GM19463 (cell line): ENCODE data around the gene PHF21A.

Experiments
- ATAC-seq: cut with Tn5 transposase; IDR thresholded peaks from one replicate; pipeline ENCODE4 v1.9.1; 2021; ENCODE audit warnings: mild to moderate bottlenecking, moderate library complexity; ENCODE audit not compliant: unreplicated experiment

Gene PHF21A

DNA sequence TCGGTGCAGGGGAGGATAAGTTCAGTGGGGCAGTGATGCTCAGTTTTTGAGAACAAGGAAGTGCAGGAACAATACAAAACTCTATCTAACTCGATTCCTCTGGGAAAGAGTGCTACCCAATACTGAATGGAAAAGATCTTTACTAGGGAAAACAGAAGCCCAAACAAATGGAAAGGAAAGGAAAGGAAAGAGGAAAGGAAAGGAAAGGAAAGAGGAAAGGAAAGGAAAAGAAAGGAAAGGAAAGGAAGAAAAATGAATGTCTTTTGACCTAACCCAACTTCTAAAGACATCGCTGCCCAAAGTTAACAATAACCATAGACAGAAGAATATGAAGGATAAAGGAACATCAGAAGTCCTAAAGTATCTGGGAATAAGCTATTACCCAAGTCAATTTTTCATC is 41.6 kb downstream of the PHF21A start:
- no peak for ATAC-seq

DNA sequence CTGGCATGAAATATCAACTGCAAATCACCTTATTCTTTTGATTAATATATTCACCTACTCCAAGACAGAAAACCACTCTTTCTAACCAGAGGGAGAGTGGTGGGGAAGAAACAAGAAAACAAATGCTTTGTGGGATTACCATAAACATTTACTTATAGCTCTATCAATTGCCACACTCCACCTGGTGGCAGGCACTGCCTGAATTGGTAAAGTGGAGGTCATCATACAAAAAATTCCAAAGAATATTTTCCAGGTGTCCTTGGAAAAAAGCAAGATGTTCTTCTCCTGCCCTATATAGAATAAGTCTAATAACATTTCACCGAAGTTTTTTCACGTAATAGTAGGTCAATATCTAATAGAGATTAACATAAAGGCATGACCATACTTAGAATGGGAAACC is 45.3 kb downstream of the PHF21A start:
- ATAC-seq, result no peak

DNA sequence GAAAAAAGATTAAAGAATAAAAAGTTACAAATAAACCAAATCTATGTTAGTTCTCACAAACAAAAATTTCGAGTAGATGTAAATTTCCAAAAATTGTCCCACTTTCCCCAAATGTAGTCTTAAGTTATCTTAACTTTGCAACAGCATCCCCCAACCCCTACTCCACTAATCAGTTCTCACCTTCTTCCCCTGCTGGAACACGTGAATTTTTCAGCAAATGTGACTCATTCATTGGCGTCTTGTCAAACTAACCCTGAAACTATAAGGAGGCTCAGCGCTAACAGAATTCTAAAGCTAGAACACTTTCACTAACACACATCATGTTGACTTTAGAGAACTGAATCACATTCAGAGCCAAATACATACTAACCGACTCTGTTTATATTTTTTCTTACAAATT is 46.1 kb downstream of the PHF21A start:
- ATAC-seq, result no peak

DNA sequence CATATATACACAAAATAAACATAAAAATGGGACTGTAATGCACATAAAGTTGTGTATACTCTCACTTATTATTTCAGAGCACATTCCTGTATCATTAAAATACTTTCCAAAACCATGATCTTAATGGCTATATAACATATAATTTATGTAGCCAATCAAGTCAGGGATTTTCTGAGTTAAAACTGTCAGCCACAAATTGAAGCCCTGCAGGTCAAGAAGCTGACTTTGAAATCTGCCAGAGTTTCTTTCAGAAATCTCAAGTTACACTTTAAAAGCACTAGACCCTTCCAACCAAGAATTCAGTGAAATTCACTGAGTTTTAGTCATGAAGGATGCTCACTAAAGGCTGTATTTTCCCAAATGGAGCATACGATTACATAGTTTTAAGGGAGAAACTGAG is 47.6 kb downstream of the PHF21A start:
- no peak for ATAC-seq

DNA sequence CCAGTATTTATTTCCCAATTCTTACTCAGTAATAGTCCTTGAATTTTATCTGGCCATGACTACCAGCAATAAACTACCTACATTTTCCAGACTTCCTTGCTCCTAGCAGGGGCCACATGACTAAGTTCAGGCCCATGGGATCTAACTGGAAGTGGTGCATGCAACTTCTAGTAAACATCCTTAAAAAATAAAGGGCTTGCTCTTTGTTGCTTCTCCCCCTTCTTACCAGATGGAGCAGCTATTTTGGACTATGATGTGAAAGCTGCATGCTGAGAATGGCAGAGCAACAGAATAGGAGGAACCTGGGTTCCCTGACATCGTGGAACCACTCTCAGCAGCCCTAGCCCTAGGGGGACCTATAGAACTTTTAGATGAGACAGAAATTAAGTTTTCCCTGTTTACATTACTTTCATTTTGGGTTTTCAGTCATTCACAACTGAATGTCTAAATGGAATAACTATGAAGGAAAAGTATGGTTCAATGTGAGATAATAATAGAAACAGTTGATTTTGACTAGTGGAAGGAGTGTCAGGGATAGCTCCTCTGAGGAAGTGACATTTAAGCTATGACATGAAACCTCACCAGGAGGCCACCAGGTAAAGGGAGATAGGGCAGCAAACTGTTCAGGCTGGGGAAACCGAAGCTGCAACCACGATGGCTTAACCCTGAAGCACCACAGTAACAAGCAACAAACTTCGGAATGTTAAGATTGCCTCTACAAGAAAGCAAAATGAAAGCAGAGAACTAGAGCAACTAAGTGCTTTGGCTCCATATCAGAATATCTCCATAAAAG is 48.9 kb downstream of the PHF21A start:
- no peak for ATAC-seq

DNA sequence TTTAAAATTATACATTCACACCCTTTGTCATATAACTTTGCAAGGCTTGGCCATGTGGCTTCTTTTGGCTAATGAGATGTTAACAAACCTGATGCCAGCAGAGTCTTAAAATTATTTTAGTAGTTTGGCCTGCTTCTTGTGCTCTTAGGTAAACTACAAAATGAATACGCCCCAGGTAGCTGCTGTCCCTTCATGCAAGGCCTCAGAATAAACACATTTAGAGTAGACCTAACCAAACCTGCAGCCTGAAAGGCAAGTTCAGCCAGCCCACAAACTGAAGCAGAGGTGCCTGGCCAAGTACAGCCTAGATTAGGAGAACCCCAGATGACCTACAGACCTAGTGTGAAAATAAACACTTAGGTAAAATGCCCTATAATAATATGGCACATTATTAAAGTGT is 50.2 kb downstream of the PHF21A start:
- ATAC-seq, result no peak

DNA sequence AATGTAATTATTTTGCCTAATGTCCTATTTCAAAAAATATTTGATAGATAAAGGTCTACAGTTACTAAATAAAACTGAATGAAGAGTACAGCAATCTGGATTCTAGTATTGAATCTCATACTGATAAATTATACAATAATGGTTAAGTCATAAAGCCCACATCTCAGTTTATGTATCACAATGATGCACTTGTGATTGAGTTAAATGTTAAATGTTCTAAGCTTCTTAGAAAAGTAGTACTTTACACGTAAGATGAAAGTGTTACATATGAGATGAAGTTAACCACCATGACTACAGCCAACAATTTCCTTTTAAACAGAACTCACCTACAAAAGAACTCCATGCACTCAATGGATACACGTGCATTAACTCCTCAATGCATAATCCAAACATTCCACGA is 51.7 kb downstream of the PHF21A start:
- ATAC-seq, result no peak

DNA sequence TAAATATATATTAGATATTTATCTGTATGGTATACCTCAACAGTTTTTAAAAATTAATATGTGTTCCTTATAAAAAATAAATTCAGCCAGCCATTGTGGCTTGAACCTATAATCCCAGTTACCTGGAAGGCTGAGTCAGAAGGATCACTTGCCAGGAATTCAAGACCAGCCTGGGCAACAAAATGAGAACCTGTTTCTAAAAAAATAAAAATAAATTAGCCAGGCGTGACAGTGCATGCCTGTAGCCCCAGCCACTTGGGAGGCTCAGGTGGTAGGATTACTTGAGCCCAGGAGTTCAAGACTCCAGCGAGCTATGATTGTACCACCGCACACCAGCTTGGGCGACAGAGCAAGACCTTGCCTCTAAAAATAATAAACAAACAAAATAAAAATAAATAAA is 54.9 kb downstream of the PHF21A start:
- ATAC-seq, result no peak

DNA sequence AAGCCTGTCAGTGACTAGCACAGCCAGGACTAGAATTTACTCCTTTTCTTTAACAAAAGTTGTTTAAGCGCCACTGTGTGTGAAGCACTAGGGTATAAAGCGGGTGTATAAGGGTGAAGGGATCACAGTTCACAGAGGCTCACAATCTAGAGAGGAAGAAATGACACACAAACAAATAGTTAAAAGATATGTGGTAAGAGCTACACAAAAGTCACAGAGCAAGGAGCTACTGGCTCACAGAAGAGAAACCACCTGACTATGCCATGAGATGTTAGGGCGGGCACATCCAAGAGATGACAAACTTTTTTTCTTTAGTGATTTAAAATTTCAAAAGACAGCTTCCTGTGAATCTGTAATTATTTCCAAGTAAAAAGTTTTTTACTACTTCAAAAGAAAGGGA is 55.6 kb downstream of the PHF21A start:
- ATAC-seq, result no peak

DNA sequence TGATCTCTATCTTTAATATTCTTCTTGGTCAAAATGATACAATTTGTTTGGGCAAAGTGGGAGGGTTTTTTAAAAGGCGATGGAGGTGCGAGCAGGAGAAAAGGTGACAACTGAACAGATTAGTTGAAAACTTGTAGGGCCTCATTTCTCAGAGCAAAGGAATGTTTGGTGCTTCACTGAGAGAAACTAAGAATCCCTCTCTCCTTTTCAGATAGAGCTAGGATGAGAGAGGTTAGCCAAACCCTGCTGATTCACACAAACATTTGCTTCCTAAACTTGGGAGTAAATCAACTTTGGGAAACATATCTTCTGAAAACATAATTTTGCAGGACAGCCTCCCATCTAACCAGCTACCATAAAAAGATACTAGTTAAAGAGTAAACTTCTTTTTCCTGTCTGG is 57.0 kb downstream of the PHF21A start:
- ATAC-seq, result no peak

DNA sequence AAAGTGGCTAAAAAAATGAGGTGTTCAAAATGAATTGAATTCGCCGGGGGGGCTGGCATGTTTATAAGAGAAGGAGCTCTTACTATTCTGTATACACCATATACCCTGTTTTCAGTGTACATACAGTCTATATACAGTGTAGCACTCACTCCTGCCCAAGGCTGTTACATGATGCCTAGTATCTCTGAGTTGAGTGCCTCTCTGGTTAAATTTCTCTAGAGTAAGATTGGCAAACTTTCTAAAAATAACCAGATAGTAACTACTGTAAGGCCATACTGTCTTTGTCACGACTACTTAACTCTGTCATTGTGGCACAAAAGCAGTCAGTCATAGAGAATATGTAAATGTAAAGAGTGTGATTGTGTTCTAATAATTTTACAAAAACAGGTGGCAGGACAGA is 58.1 kb downstream of the PHF21A start:
- ATAC-seq, result no peak

DNA sequence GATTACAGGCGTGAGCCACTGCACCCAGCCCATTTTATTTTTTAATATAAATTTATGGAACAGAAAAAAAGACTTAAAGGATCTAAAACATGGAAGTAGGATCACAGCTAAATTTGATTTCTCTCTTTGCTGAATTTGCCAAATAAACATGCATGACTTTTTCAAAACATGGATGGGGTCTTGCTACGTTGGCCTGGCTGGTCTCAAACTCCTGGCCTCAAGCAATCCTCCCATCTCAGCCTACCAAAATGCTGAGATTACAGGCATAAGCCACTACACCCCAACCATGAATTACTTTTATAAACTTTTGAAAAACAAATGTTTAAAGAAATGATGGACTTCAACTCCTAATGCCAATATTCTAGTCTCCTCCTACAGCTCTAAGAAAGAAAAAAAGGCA is 61.2 kb downstream of the PHF21A start:
- no peak for ATAC-seq

DNA sequence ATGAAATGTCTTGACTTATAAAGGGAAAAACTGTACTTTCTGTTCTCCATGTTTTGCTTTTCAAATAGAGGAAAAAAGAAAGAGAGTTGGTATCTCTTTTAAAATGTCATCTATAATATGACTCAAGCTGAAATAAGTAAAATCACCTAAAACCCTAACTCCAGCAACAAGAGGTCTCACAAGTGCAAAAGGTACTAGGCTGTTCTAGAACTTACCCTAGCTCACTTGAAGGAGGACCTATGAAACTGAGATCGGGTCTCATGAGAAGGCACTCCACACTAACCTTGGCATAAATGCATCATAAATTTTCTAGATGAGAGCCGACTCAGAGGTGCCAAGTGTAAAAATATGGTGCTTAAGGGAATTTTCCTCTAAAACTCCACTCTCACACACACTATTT is 63.8 kb downstream of the PHF21A start:
- ATAC-seq, result no peak

DNA sequence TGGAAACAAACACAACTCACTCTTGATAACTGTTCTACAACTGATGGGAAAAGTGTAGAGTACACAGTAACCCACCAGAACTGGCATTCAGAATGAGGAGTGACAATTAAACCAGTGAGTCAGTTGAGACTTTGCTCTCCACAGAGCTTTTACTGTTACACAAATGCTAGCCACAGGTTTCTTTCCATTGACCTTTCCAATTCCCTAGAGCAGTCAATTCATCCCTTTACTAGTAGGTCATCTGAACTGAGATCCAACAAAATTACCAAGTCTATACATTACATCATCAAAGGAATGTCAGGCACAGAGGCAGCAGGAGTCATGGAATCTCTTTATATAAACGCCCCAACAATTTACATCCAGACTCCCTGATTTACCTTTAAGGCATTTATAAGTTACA is 65.9 kb downstream of the PHF21A start:
- no peak for ATAC-seq

DNA sequence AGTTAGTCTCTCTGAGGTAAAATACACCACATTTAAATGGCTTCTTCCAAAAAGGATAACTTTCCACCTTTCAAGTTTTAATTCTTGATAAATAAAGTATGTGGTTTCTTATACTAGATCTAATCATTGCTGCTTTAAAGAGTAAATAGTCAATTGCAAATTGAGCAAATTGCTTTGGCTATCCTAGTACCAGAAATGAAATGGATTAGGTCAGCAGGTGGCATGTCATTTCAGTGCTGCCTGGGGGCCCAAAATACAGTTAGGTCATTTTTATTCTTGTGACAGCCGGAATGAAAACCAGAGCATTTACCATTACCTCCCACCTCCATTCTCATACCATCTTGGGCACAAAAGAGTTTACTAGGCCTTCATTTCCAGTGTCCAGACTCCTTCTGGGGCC is 70.2 kb downstream of the PHF21A start:
- no peak for ATAC-seq

DNA sequence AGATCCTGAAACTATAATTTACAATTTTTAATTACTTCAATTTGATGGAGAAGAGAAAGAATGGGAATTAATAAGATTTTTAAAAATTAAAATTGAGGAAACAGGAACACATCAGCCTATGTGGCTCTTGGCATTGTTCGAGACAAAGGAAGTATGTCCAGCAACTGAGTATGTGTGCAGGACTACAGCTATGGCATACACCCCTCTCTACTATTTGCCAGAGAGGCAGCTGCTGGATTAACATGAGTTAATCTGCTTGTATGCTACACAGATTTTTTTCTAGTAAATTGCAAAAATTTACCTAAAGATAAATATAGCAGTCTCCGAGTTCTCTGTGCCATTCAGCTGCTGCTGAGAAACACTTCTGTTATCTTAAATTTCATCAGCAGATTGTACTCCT is 70.6 kb downstream of the PHF21A start:
- ATAC-seq, result no peak

DNA sequence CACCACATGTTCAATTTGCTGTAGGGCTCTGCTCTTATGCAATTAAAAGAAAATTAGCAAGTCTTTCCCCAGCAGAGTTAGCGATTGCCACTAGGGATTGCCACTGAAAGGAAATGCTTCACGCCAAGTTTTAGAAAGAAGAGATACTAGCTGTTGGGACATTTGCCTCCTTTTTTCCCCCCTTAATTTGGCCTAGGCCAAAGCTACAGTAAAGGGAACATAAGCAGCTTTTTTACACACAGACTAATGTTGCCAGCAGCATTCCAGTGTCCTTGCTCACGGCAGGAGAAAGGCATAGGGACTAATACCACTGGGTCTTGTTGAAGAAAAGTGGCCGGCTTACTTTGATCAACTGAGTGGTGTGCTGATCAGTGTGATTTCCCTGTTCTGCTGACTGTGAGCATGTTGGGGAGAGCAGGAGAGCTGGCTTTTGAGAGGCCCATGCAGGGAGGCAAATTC is 71.2 kb downstream of the PHF21A start:
- ATAC-seq, result no peak

DNA sequence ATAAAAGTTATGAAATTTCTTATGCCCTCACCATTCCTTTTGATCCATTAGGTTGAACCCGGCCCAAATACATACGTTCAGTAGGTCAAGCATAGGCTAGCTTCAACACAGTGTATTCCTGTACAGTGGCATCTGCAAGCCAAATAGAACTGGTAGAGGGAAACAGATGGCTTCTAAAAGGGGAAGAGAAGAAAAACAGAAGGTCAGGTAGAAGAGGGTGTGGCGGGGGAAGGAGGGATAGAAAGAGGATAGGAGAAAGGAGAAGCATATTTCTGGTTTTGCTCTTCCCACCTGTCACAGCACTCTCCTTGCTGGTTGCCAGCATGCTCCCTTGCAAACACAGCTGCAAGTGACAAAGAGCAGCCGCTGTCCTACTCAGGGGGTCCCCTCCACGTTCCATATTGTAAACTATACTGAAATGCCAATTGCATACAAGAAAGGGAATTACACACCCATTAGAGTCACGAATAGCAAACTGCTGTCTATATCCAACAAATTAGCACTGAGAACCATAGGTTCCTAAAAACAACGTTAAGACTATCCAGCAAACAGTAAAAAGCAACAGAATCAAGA is 71.8 kb downstream of the PHF21A start:
- ATAC-seq, result no peak

DNA sequence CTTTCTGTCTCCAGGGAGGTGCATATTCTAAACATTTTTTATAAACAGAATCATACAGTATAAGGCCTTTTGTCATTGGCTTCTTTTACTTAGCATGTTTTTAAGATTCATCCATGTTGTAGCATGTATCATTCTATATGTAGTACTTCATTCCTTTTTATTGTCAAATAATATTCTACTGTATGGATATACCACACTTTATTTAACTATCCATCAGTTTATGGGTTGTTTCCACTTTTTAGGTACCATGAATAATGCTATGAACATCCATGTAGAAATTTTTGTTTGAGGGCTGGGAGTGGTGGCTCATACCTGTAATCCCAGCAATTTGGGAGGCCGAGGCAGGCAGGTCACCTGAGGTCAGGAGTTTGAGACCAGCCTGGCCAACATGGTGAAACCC is 73.1 kb downstream of the PHF21A start:
- ATAC-seq, result no peak

DNA sequence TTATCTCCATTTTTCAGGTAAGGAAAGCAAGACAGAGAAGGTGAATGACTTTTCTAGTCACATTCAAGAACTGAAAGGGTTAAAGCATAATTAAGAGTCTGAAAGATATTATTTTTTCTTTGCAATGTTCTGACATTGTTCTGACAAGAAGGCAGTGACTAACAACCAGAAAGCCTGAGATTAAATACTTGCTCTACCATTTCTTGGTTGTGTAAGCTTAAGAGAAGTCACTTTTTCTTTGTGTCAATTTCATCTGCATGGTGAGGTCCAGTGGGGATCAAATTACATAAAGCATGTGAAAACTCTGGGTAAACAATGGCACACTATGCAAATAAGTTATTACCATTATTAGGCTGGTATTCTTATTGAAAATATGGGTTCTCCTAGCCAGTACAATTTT is 73.7 kb downstream of the PHF21A start:
- ATAC-seq, result no peak

DNA sequence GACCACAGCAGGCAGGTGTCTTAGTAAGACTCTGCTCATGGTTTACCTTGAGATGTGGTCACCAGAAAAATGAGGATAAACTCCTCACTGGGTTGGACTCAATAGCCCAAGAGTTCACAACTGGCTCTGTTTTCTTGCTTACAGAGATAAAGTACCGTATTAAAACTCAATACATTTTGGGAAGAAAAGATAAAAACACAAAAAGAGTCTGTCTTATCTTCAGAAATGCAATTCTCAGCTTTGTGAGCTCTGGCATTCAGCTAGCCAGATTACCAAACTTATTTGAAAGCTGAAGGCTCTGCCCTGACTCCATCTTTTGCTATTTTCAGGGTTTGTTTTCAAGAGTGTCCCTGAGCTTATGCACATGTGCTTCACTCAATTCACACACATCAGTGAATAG is 75.4 kb downstream of the PHF21A start:
- no peak for ATAC-seq

DNA sequence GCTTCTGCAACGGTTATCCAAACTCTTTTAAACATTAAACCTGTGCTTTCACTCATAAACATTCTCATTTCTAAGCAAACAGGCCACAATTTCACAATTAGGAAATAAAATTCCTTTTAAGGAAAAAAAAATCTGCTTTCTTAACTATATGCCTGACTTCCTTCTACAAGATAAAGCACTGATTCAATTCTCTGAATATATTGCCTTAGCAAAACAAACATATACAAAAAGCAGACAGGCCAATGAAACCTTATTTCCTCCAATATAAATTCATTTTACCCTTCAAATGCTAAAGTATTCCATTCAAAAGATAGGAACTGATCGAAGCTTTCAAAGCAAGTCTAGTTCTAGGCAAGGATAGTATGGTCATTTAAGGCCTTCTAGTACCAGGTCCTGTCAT is 76.7 kb downstream of the PHF21A start:
- ATAC-seq, result no peak

DNA sequence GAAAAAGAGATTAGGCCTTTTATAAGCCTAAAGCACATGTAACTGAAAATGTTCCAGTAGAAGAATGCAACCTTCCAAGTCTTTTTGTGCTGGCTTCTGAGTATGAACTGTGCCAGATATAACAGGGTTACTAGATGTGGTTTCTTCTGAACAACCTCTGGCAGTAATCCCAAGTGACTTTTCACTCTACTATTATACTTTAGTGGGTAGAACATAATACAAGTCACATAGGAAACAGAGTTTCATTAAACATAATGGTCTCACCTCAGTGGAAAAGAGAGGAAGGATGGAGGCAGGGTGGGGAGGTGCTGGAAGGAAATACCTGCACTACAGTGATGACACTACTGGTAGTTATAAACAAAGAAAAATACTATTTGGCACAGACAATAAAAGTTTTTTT is 81.3 kb downstream of the PHF21A start:
- ATAC-seq, result no peak
